SU-DHL-6 (cell line): ENCODE results near the gene PARVA.

Source experiments
- H2AFZ ChIP-seq: fragments of 200-600 bp; sonication (generic); 2 replicates; pipeline ENCODE4 v1.6.1; 2014; ENCODE audit warnings: low read depth, mild to moderate bottlenecking, moderate library complexity, mixed read lengths, antibody characterized with exemption, low read length; ENCODE audit not compliant: severe bottlenecking
- H3F3A ChIP-seq: fragments of 200-600 bp; shearing (Covaris generic); 2 replicates; pipeline ENCODE4 v1.6.0; 2016; ENCODE audit warnings: antibody characterized with exemption, mild to moderate bottlenecking; ENCODE audit not compliant: insufficient read depth
- H3K27ac ChIP-seq: fragments of 200-600 bp; sonication (generic); 2 replicates; pipeline ENCODE4 v1.5.1; 2016; ENCODE audit warnings: low read depth, mild to moderate bottlenecking, low read length, moderate library complexity, mixed read lengths
- H3K27me3 ChIP-seq: fragments of 200-600 bp; sonication (generic), shearing (Covaris generic); 2 replicates; pipeline ENCODE4 v1.6.0; 2014; ENCODE audit warnings: mild to moderate bottlenecking, low read length
- H3K36me3 ChIP-seq: fragments of 200-600 bp; sonication (generic); 2 replicates; pipeline ENCODE4 v1.6.1; 2014; ENCODE audit warnings: mild to moderate bottlenecking, low read length, mixed read lengths
- H3K4me2 ChIP-seq: fragments of 300-600, 200-600 bp; shearing (Covaris generic), sonication (generic); 2 replicates; pipeline ENCODE4 v1.6.0; 2014; ENCODE audit warnings: low read length, low read depth, mild to moderate bottlenecking; ENCODE audit not compliant: poor library complexity, severe bottlenecking
- H3K4me3 ChIP-seq: fragments of 200-600 bp; sonication (generic); 2 replicates; pipeline ENCODE4 v1.5.1; 2014; ENCODE audit warnings: antibody characterized with exemption, low read length, mild to moderate bottlenecking, mixed read lengths; ENCODE audit not compliant: insufficient read depth, poor library complexity, severe bottlenecking
- H3K79me2 ChIP-seq: fragments of 200-600 bp; sonication (generic); 2 replicates; pipeline ENCODE4 v1.6.1; 2014; ENCODE audit warnings: mild to moderate bottlenecking, low read length, moderate library complexity; ENCODE audit not compliant: insufficient read depth
- H3K9ac ChIP-seq: fragments of 200-600 bp; sonication (generic); 2 replicates; pipeline ENCODE4 v1.7.0; 2014; ENCODE audit warnings: mild to moderate bottlenecking, low read length
- H3K9me2 ChIP-seq: fragments of 200-600 bp; sonication (generic); replicated peaks from 2 replicates; pipeline ENCODE4 v1.6.1; 2014; ENCODE audit warnings: low read length; ENCODE audit not compliant: insufficient read depth
- H3K9me3 ChIP-seq: fragments of 200-600 bp; sonication (generic); 2 replicates; pipeline ENCODE4 v1.6.1; 2014; ENCODE audit warnings: low read length, mixed read lengths; ENCODE audit not compliant: insufficient read depth
- H4K20me1 ChIP-seq: fragments of 200-600 bp; sonication (generic); 2 replicates; pipeline ENCODE4 v1.6.1; 2014; ENCODE audit warnings: low read depth, mild to moderate bottlenecking, antibody characterized with exemption, low read length, moderate library complexity, mixed read lengths
- CTCF ChIP-seq: fragments of 200-600 bp; sonication (generic); IDR thresholded peaks from one replicate; pipeline ENCODE4 v1.5.1; 2017; ENCODE audit warnings: antibody characterized with exemption, mild to moderate bottlenecking, low read length, moderate library complexity; ENCODE audit not compliant: insufficient read depth, poor library complexity, severe bottlenecking
- EZH2phosphoT487 ChIP-seq: fragments of 200-600 bp; sonication (generic), shearing (Covaris generic); conservative IDR thresholded peaks from 2 replicates; pipeline ENCODE4 v1.6.1; 2018; ENCODE audit warnings: mild to moderate bottlenecking, antibody characterized with exemption, low read length, moderate library complexity, mixed read lengths

The PARVA gene

DNA sequence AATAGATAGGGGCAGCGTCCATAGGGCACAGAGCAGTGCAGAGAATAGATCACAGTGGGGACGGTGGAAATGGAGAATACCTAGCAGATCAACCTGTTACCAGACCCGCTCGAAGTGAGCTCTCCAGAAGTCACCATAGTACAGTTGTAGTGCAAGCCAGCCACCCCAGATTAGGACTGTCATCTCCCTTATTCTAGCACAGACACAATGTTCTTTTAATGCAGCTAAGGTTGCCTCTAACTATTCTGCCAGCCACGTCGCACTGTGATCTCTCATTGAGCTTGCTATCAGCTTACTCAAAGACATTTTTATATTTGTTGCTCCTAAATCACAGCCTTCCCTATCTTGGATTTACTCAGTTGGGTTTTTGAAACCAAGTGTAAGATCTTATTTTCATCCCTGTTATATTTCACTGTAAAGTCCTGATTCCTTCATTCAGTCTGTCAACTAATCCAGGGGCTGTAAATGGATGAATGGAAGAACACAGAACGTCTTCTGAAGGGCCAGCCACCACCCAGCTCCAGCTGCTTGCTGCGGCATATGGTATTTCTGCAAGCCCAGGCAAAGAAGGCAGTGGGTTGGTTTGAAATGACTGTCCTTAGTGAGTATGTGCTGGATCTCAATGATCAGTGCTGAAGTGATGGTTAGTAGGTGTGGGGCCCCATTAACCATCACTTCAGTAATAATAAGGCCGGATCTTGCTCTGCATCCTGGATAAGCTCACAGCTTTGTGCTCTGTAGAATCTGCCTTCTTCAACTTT is 3.4 kb downstream of the PARVA start:
- H3K27ac ChIP-seq: no peak overlapping the region

DNA sequence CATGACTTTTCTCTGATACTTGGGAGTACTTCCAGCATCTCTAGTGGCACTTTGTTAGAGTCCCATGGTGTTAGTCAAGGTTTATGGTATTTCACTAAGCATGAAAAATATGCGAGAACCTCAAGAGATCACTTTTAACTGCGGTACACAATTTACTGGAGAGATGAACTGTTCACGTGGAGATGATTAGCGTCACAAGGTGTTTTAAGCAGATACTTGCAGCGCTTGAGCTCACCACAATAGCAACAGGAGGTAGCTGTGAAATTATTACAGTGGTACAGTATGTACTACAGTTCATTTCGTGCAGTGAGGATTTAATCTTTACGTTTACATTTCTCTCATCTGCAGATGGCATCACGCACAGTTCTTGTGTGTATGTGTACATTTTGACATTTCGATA is 4.5 kb downstream of the PARVA start:
- Histone ChIP-seq H3K4me2 (no peak overlapping the region), H3K4me3 (no peak overlapping the region), H3K27ac (no peak overlapping the region), H3K36me3 (no peaks in the 10 kb centered on the region), H2AFZ (no peak overlapping the region), H3K27me3 (0 out of 2 replicates have a peak, but pooled peaks cover 3% of the 10 kb centered on the region), H3K9me3 (no peaks in the 10 kb centered on the region), H4K20me1 (no peaks in the 10 kb centered on the region), H3K79me2 (no peaks in the 10 kb centered on the region), H3K9me2 (no peaks in the 10 kb centered on the region), H3K9ac (no peak overlapping the region), H3F3A (no peaks in the 10 kb centered on the region)
- no peak for TF ChIP-seq EZH2phosphoT487
- TF ChIP-seq CTCF: no peak

More for the DNA sequence above, 3.4 kb downstream of the PARVA start:
- Histone ChIP-seq H3K9me3 (no peaks in the 10 kb centered on the region), H3K4me3 (no peak overlapping the region), H3K9ac (no peak overlapping the region), H3K4me2 (no peak overlapping the region), H4K20me1 (no peaks in the 10 kb centered on the region), H3K27me3 (0 out of 2 replicates have a peak, but pooled peaks cover 3% of the 10 kb centered on the region), H2AFZ (no peak overlapping the region), H3F3A (no peaks in the 10 kb centered on the region), H3K79me2 (no peaks in the 10 kb centered on the region), H3K36me3 (no peaks in the 10 kb centered on the region), H3K9me2 (no peaks in the 10 kb centered on the region)
- no peak for TF ChIP-seq CTCF
- no peak for TF ChIP-seq EZH2phosphoT487

DNA sequence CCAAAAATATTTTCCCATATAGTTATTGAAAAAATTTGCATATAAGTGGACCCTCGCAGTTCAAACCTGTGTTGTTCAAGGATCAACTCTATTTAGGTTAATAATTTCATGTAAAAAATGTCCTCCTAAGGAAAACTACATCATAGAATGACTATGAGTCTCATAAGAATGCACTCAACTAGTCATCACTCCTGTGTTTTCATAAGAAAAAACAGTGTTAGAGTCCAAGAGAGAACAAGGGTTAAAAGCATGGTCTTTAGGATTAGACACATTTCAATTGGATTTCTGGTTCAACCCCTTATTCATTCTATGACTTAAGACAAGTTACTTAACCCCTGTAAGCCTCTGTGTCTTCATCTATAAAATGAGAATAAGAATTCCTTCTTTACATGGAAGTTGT is 5.1 kb downstream of the PARVA start:
- Histone ChIP-seq H3K27ac (no peak overlapping the region), H3K9me3 (no peaks in the 10 kb centered on the region), H3K79me2 (no peaks in the 10 kb centered on the region), H3K27me3 (0 out of 2 replicates have a peak, but pooled peaks cover 3% of the 10 kb centered on the region), H3K9ac (no peak overlapping the region), H3F3A (no peaks in the 10 kb centered on the region), H3K4me2 (no peak overlapping the region), H2AFZ (no peak overlapping the region), H3K36me3 (no peaks in the 10 kb centered on the region), H3K4me3 (no peak overlapping the region), H4K20me1 (no peaks in the 10 kb centered on the region), H3K9me2 (no peaks in the 10 kb centered on the region)
- no peak for TF ChIP-seq CTCF
- no peak for TF ChIP-seq EZH2phosphoT487
